Measurements from ENCODE around the gene CPXM2.

- no peak for TF ChIP-seq CTCF (IDR thresholded peaks at IDR 0.05; ENCODE audit: insufficient read depth, low read length, poor library complexity, severe bottlenecking)
- no peak for TF ChIP-seq EZH2phosphoT487 (conservative IDR thresholded peaks at IDR 0.05; ENCODE audit: low read length)
These were observed 145.1 kb downstream of the CPXM2 start for GRCh38 chr10:123746520-123746919.

Measured in SU-DHL-6 (cell line).